ENCODE results near the gene CHMP1A.

DNA sequence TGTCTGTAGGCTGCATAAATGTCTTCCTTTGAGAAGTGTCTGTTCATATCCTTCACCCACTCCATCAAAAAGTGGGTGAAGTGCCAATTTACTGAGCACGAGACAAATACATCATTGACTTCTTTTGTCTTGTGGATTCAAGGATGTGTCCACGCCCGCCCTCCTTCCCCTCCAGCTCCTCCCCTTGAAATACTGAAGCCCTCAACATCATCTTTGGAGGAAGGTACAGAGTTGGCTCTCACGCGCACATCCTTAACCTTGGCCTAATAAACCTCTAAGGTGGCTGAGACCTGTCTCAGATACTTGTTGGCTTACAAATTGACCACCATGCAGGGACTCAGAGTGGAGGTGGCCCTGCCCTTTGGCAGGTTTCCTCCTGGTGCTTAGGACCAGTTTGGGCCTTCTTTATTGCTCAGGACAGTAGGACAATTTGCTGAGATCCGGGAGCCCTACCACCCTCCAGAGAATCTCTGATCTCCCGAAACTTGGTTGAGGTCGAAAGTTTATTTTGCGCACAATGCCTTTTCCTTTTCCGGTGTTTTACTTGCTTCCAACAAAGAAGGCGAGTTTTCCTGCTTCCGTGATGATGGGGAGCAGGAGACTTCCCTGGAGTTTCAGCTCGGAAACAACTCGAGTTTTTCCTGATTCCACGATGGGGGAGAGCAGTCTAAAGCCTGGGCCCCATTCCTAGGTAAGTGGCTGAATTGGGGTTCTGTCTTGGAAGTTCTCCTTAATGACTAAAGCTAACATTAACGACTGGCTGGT is 14.9 kb upstream of the CHMP1A start:
- TF ChIP-seq, protein P1, sequence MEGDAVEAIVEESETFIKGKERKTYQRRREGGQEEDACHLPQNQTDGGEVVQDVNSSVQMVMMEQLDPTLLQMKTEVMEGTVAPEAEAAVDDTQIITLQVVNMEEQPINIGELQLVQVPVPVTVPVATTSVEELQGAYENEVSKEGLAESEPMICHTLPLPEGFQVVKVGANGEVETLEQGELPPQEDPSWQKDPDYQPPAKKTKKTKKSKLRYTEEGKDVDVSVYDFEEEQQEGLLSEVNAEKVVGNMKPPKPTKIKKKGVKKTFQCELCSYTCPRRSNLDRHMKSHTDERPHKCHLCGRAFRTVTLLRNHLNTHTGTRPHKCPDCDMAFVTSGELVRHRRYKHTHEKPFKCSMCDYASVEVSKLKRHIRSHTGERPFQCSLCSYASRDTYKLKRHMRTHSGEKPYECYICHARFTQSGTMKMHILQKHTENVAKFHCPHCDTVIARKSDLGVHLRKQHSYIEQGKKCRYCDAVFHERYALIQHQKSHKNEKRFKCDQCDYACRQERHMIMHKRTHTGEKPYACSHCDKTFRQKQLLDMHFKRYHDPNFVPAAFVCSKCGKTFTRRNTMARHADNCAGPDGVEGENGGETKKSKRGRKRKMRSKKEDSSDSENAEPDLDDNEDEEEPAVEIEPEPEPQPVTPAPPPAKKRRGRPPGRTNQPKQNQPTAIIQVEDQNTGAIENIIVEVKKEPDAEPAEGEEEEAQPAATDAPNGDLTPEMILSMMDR (IDR thresholded peaks at IDR 0.05): no peak
- TF ChIP-seq POLR2A (IDR thresholded peaks at IDR 0.05): no peak

Measured in prostate gland (tissue), 2 donors.